ENCODE results near the gene HSPA1L.
"Not testable (repeated sequence)": the region's sequence is repeated elsewhere in the genome, so short reads cannot be mapped to it uniquely, and the experiment has no call there.

The HSPA1L gene

DNA sequence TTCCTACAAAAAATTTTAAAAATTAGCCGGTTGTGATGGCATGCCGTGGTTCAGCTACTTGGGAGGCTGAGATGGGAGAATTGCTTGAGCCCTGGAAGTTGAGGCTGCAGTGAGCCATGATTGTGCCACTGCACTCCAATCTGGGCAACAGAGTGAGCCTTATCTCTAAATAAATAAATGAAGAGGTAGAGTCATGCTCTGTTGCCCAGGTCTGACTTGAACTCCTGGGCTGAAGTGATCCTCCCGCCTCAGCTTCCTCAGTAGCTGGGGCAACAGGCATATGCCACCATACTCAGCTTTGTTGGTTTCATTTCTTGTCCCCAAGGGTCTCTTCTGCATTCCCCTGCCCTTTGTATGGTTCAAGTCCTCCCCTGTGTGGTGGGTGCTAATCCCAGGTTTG is 29.4 kb upstream of the HSPA1L start:
- TF ChIP-seq, protein P1, sequence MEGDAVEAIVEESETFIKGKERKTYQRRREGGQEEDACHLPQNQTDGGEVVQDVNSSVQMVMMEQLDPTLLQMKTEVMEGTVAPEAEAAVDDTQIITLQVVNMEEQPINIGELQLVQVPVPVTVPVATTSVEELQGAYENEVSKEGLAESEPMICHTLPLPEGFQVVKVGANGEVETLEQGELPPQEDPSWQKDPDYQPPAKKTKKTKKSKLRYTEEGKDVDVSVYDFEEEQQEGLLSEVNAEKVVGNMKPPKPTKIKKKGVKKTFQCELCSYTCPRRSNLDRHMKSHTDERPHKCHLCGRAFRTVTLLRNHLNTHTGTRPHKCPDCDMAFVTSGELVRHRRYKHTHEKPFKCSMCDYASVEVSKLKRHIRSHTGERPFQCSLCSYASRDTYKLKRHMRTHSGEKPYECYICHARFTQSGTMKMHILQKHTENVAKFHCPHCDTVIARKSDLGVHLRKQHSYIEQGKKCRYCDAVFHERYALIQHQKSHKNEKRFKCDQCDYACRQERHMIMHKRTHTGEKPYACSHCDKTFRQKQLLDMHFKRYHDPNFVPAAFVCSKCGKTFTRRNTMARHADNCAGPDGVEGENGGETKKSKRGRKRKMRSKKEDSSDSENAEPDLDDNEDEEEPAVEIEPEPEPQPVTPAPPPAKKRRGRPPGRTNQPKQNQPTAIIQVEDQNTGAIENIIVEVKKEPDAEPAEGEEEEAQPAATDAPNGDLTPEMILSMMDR (IDR thresholded peaks at IDR 0.05; ENCODE audit: low read depth, low read length, missing control alignments): no peak

DNA sequence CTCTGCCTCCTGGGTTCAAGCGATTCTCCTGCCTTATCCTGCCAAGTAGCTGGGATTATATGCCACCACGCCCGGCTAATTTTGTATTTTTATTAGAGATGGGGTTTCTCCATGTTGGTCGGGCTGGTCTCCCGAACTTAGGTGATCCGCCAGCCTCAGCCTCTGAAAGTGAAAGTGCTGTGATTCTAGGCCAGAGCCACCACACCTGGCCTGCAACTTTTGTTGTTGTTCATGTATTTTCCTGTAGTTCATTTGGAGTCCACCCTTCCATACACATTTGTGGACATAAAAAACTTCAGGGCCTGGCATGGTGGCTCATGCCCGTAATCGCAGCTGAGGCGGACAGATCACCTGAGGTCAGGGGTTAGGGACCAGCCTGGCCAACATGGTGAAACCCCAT is 27.0 kb upstream of the HSPA1L start:
- H3K4me3 ChIP-seq (replicated peaks; ENCODE audit: low read depth, low read length): no peak overlapping the region
- no peak for DNase-seq (ENCODE audit: extremely low read depth, low read depth)
- TF ChIP-seq, protein P1 (IDR thresholded peaks at IDR 0.05; ENCODE audit: low read depth, low read length, missing control alignments): no peak

More for the DNA sequence above, 29.4 kb upstream of the HSPA1L start:
- DNase-seq (ENCODE audit: extremely low read depth, low read depth): no peak
- no peak overlapping the region for H3K4me3 ChIP-seq (replicated peaks; ENCODE audit: low read depth, low read length)

DNA sequence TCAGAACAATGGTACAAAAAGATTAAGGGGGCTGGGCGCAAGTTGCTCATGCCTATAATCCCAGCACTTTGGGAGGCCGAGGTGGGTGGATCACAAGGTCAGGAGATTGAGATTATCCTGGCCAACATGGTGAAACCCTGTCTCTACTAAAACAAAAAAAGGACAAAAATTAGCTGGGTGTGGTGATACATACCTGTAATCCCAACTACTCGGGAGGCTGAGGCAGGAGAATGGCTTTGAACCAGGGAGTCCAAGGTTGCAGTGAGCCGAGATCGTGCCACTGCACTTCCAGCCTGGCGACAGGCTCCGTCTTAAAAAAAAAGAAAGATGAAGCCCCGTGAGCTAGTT is 24.7 kb upstream of the HSPA1L start:
- not testable (repeated sequence) for H3K4me3 ChIP-seq (replicated peaks; ENCODE audit: low read depth, low read length); DNase-seq (ENCODE audit: extremely low read depth, low read depth)

DNA sequence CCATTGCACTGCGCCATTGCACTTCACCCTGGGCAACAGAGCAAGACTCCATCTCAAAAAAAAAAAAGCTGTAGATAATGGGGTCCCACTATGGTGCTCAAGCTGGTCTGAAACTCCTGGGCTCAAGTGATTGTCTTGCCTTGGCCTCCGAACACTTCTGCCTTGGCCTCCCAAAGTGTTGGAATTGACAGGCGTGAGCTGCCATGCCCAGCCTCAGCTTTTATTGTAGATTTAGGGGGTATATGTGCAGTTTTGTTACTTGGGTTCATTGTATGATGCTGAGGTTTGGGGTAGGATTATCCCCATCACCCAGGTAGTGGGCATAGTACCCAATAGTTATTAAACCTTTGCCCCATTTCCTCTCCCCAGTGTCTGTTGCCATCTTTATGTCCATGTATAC is 23.9 kb upstream of the HSPA1L start:
- DNase-seq (ENCODE audit: extremely low read depth, low read depth): no peak
- H3K4me3 ChIP-seq (replicated peaks; ENCODE audit: low read depth, low read length): peak overlapping the region; percentile 72
- TF ChIP-seq, protein P1 (IDR thresholded peaks at IDR 0.05; ENCODE audit: low read depth, low read length, missing control alignments): no peak

DNA sequence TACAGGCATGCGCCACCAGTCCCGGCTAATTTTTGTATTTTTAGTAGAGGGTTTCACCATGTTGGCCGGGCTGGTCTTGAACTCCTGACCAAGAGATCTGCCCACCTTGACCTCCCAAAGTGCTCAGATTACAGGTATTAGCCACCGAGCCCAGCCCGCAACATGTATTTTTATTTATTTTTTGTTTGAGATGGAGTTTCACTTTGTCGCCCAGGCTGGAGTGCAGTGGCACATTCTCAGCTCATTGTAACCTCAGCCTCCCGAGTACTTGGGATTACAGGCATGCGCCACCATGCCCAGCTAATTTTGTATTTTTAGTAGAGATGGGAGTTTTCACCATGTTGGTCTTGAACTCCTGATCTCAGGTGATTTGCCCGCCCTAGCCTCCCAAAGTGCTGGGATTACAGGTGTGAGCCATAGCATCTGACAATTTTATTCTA is 23.1 kb upstream of the HSPA1L start:
- not testable (repeated sequence) for DNase-seq (ENCODE audit: extremely low read depth, low read depth)
- H3K4me3 ChIP-seq (replicated peaks; ENCODE audit: low read depth, low read length): peak overlapping the region; percentile 72

DNA sequence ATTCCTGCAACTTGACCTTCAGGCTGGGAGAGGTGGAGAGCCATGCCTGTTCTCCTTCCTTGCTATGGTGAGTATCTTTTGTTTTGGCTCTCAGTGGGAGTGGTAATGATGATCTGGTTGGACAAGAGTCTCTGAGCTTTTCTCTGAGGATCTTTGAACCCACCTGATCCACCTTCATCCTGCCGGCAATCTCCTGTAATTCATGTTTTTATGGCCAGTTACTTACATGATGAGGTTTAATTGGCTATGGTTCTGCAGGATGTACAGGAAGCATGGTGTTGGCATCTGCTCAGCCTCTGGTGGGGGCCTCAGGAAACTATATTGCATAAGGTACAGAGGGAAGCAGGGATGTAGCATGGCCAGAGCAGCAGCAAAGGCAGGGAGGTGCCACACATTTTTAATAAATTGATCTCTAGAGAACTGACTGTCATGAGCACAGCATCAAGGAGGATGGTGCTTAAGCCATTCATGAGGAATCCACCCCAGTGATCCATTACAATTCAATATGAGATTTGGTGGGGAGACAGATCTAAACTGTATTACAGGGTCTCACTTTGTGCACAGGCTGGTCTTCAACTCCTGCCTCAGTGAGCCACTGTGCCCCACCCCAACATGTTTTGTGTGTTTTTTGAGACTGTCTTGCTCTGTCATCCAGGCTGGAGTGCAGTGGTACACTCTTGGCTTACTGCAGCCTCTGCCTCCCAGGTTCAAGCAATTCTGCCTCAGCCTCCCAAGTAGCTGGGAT is 22.5 kb upstream of the HSPA1L start:
- no peak for DNase-seq (ENCODE audit: extremely low read depth, low read depth)
- H3K4me3 ChIP-seq (replicated peaks; ENCODE audit: low read depth, low read length): peak overlapping the region; percentile 72
- TF ChIP-seq, protein P1 (IDR thresholded peaks at IDR 0.05; ENCODE audit: low read depth, low read length, missing control alignments): no peak

DNA sequence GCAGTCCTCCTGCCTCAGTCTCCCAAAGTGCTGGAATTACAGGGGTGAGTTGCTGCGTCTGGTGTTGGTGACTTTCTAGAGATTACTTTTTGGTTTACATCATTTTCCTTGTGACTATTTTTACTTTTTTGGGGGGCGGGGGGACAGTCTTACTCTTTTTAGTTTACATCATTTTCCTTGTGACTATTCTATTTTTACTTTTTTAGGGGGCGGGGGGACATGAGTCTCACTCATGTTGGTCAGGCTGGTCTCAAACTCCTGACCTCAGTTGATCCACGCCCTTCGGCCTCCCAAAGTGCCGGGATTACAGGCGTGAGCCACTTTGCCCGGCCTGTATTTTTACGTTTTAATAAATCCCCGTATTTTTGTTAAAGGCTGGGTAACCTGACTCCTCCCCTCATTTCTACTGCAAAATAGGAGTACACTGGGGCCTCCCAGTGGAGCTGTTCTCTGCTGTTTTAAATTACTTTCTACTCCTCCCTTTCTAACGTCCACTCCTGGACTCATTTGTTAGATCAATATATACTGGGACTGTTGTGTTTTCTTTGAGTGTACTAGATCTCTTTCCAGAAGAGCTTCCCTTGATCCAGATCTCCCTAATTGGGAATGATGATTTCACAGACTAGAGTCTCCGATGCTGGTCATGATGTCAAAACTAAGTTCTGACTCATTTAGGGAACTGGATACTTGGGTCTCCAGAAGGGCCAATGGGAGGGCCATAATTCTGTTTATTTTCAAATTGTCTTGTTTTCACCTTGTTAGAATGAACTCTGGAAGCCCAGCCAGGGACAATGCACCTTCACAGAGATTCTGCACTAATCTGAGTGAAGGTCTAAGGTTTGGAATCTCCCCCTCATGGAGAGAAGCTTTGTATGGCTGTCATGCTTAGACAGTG is 21.6 kb upstream of the HSPA1L start:
- DNase-seq (ENCODE audit: extremely low read depth, low read depth): no peak
- peak overlapping the region; percentile 72 for H3K4me3 ChIP-seq (replicated peaks; ENCODE audit: low read depth, low read length)
- TF ChIP-seq, protein P1 (IDR thresholded peaks at IDR 0.05; ENCODE audit: low read depth, low read length, missing control alignments): no peak
